GM10248 (cell line): ENCODE results near the gene CLK3.

ENCODE experiments used
- CTCF ChIA-PET: fragments of 300-600 bp; sonication (Branson Sonifier 250); formaldehyde crosslinking; extraction: SDS; loops from one replicate; lab custom pipeline; 2021; ENCODE audit warnings: antibody characterized with exemption; lab: Yijun Ruan, JAX
- POLR2A ChIA-PET: fragments of 350-650 bp; sonication (Branson Sonifier 250); formaldehyde crosslinking; extraction: SDS; loops from one replicate; lab custom pipeline; 2020; ENCODE audit warnings: antibody characterized with exemption; lab: Yijun Ruan, JAX
- DNase-seq: peaks from one replicate; pipeline ENCODE4 v3.0.0; 2012; ENCODE audit errors: extremely low spot score
- TF ChIP-seq, protein P1 (sequence below): IDR thresholded peaks from 2 replicates; pipeline ENCODE4 v1.5.1; 2012; ENCODE audit warnings: mild to moderate bottlenecking, low read depth; ENCODE audit errors: extremely low read depth, missing control alignments, control extremely low read depth

CLK3 gene

DNA sequence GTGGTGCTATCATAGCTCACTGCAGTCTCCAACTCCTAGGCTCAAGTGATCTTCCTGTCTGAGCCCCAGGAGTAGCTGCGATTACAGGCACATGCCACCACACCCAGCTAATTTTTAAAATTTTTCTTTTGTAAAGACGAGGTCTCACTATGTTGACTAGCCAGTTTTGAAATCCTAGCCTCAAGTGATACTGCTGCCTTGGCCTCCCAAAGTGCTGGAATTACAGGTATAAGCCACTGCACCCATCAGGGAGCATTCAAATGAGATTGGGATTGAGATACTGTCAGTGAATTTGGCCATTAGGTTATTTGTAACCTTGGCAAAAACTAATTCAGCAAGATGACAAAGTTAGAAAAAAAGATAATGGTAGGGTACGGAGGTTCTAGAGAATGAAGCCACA is 58.5 kb downstream of the CLK3 start:
- POLR2A ChIA-PET = interaction anchor here (0.6 kb wide), 1 partner anchor 232 kb away, joined by 3 read pairs; the partner anchor contains the start of gene FAM219B
- TF ChIP-seq, protein P1, sequence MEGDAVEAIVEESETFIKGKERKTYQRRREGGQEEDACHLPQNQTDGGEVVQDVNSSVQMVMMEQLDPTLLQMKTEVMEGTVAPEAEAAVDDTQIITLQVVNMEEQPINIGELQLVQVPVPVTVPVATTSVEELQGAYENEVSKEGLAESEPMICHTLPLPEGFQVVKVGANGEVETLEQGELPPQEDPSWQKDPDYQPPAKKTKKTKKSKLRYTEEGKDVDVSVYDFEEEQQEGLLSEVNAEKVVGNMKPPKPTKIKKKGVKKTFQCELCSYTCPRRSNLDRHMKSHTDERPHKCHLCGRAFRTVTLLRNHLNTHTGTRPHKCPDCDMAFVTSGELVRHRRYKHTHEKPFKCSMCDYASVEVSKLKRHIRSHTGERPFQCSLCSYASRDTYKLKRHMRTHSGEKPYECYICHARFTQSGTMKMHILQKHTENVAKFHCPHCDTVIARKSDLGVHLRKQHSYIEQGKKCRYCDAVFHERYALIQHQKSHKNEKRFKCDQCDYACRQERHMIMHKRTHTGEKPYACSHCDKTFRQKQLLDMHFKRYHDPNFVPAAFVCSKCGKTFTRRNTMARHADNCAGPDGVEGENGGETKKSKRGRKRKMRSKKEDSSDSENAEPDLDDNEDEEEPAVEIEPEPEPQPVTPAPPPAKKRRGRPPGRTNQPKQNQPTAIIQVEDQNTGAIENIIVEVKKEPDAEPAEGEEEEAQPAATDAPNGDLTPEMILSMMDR = no peak
- CTCF ChIA-PET = interaction anchor here (1.8 kb wide), 1 partner anchor 10 kb away, joined by 4 read pairs; no protein-coding TSS in a partner anchor
- DNase-seq = no peak

DNA sequence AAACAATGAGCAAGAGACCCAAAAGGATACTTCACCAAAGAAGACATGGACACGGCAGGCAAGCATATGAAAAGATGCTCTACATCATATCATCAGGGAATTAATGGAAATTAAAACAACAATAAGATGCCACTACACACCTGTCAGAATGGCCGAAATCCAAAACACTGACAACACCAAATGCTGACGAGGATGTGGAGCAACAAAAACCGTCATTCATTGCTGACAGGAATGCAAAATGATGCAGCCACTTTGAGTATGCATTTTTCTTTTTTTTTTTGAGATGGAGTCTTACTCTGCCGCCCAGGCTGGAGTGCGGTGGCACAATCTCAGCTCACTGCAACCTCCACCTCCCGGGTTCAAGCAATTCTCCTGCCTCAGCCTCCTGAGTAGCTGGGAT is 61.2 kb downstream of the CLK3 start:
- ChIA-PET CTCF (interaction anchor here (1.3 to 1.7 kb wide), 3 partner anchors 20 to 45 kb away, joined by 3 to 4 read pairs (median 4); no protein-coding TSS in a partner anchor), POLR2A (no interaction called here)
- no peak for DNase-seq
- TF ChIP-seq, protein P1 = no peak
